ENCODE data around the gene ABCD1. TPM values are rescaled to one million over a fixed set of nuclear protein-coding genes. Genes with fewer than 3 reads are reported as not detected.
"Not testable (repeated sequence)": the region's sequence is repeated elsewhere in the genome, so short reads cannot be mapped to it uniquely, and the experiment has no call there.

The ABCD1 gene
- total RNA-seq, 2 donors from 2014 or later = 15.2 to 18.0 TPM

DNA sequence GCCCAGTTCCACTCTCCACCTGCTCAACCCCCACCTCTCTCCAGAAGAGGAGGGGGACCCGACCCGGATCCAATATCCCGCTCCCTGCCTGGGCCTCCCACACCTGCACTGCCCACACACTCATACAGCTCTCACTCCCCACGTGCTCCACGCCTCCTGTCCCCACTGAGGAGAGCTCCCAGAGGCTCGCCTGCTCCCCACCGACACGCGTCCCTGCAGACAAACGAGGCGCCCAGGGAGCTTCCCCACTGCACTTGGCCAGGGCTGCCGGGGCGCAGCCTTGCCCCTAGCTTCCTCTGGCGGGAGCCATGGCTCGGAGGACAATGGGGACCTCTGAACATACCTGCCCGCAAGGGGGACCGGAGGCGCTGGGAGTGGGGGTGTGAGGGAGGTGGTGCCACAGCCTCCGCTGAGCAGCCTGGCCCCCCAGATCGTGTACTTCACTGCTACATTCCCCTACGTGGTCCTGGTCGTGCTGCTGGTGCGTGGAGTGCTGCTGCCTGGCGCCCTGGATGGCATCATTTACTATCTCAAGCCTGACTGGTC is 32.0 kb upstream of the ABCD1 start:
- Histone ChIP-seq H3K4me3 (no peak overlapping the region), H3K36me3 (peaks cover 11% of the 10 kb centered on the region), H3K27ac (peak overlapping the region in 1 of 2 donors; percentile 72), H3K27me3 (no peaks in the 10 kb centered on the region), H3K4me1 (no peaks in the 10 kb centered on the region), H3K9me3 (no peaks in the 10 kb centered on the region)
- DNase-seq (ENCODE audit: low spot score) = no peak
- TF ChIP-seq, protein P1, sequence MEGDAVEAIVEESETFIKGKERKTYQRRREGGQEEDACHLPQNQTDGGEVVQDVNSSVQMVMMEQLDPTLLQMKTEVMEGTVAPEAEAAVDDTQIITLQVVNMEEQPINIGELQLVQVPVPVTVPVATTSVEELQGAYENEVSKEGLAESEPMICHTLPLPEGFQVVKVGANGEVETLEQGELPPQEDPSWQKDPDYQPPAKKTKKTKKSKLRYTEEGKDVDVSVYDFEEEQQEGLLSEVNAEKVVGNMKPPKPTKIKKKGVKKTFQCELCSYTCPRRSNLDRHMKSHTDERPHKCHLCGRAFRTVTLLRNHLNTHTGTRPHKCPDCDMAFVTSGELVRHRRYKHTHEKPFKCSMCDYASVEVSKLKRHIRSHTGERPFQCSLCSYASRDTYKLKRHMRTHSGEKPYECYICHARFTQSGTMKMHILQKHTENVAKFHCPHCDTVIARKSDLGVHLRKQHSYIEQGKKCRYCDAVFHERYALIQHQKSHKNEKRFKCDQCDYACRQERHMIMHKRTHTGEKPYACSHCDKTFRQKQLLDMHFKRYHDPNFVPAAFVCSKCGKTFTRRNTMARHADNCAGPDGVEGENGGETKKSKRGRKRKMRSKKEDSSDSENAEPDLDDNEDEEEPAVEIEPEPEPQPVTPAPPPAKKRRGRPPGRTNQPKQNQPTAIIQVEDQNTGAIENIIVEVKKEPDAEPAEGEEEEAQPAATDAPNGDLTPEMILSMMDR (IDR thresholded peaks at IDR 0.05) = no peak

DNA sequence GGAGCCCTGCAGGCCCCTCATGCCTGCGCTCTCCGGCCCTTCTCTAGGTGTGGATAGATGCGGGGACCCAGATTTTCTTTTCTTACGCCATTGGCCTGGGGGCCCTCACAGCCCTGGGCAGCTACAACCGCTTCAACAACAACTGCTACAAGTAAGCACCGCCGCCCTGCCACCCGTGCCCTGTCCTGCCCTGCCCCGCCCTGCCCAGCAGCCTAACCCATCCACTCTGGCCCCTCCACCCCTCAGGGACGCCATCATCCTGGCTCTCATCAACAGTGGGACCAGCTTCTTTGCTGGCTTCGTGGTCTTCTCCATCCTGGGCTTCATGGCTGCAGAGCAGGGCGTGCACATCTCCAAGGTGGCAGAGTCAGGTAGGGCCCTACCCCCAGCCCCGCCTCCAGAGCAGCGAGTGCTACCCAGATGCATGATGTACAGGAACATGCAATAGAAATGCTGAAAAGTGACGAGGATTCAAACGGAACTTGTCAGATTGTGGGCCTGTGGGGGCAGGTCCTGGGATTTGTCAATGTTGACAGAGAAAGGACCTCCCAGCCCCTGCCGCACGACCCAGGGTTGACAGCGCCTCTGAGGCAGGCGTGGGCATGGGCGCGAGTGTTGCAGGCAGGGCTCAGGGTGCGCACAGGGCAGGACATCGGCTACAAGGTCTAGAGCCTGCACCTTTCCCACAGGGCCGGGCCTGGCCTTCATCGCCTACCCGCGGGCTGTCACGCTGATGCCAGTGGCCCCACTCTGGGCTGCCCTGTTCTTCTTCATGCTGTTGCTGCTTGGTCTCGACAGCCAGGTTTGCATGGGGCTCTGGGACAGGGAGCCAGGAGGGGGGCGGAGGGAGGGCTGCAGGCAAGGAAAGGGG is 31.2 kb upstream of the ABCD1 start:
- Histone ChIP-seq H3K36me3 (peaks cover 11% of the 10 kb centered on the region), H3K4me3 (no peak overlapping the region), H3K27me3 (no peaks in the 10 kb centered on the region), H3K9me3 (no peaks in the 10 kb centered on the region), H3K27ac (peak overlapping the region in 1 of 2 donors; percentile 72), H3K4me1 (no peaks in the 10 kb centered on the region)
- TF ChIP-seq, protein P1 (IDR thresholded peaks at IDR 0.05) = no peak
- DNase-seq (ENCODE audit: low spot score) = no peak

DNA sequence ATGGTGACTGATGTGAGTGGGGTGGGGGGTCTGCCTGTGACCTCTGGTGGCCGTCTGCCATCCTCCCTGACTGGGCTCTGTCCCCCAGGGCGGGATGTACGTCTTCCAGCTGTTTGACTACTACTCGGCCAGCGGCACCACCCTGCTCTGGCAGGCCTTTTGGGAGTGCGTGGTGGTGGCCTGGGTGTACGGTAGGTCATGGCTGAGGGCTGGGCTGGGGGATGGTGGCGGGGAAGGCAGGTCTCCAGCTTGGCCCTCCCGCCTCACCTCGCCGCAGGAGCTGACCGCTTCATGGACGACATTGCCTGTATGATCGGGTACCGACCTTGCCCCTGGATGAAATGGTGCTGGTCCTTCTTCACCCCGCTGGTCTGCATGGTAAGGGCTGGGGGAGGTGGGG is 30.4 kb upstream of the ABCD1 start:
- H3K4me1 ChIP-seq; DNase-seq (ENCODE audit: low spot score); H3K27ac ChIP-seq: not testable (repeated sequence)

DNA sequence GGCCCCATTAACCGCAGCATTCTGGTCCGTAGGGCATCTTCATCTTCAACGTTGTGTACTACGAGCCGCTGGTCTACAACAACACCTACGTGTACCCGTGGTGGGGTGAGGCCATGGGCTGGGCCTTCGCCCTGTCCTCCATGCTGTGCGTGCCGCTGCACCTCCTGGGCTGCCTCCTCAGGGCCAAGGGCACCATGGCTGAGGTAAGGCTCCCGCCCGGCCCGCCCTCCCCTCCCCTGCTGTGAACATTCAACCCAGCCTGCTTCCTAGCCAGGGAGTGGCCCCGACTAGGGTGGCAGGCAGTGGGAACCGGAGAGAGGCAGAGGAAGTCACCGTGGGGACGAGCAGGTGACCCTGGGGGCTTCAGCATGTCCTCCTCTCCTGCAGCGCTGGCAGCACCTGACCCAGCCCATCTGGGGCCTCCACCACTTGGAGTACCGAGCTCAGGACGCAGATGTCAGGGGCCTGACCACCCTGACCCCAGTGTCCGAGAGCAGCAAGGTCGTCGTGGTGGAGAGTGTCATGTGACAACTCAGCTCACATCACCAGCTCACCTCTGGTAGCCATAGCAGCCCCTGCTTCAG is 29.9 kb upstream of the ABCD1 start:
- H3K36me3 ChIP-seq = peaks cover 11% of the 10 kb centered on the region
- TF ChIP-seq, protein P1 (IDR thresholded peaks at IDR 0.05) = no peak
- H3K9me3 ChIP-seq = no peaks in the 10 kb centered on the region
- H3K27ac ChIP-seq = peak overlapping the region in 1 of 2 donors; percentile 46
- no peak for DNase-seq (ENCODE audit: low spot score)
- H3K4me3 ChIP-seq = no peak overlapping the region
- no peaks in the 10 kb centered on the region for H3K4me1 ChIP-seq
- H3K27me3 ChIP-seq = no peaks in the 10 kb centered on the region

More for the DNA sequence above, 30.4 kb upstream of the ABCD1 start:
- not testable (repeated sequence) for H3K27me3 ChIP-seq, H3K9me3 ChIP-seq, H3K4me3 ChIP-seq
- peaks cover 11% of the 10 kb centered on the region for H3K36me3 ChIP-seq

DNA sequence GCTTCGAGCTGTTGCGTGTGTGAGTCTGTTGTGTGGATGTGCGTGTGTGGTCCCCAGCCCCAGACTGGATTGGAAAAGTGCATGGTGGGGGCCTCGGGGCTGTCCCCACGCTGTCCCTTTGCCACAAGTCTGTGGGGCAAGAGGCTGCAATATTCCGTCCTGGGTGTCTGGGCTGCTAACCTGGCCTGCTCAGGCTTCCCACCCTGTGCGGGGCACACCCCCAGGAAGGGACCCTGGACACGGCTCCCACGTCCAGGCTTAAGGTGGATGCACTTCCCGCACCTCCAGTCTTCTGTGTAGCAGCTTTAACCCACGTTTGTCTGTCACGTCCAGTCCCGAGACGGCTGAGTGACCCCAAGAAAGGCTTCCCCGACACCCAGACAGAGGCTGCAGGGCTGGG is 28.6 kb upstream of the ABCD1 start:
- TF ChIP-seq, protein P1 (IDR thresholded peaks at IDR 0.05) = no peak
- DNase-seq (ENCODE audit: low spot score) = no peak
- Histone ChIP-seq H3K9me3 (no peaks in the 10 kb centered on the region), H3K4me1 (no peaks in the 10 kb centered on the region), H3K4me3 (no peak overlapping the region), H3K27ac (no peak overlapping the region), H3K27me3 (no peaks in the 10 kb centered on the region), H3K36me3 (peaks cover 11% of the 10 kb centered on the region)

DNA sequence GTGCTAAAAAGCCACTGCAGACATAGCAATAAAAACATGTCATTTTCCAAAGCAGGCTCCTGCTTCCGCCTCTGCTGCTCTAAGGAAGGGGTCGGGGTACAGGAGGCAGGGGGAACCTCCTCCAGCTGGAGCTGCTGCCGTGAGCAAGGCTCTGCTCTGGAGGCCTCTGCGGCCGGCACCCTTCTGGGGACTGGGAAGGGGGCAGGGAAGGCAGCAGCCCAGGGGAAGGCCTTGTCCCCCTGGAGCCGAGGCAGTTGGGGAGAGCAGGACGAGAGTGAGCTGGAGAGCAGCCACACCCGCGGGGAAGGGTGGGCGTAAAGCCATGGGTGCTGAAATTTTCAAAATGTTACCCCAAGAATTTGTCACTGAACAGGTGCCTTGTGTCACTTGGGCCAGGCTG is 28.1 kb upstream of the ABCD1 start:
- not testable (repeated sequence) for H3K27me3 ChIP-seq; DNase-seq (ENCODE audit: low spot score); H3K4me3 ChIP-seq; H3K27ac ChIP-seq; H3K9me3 ChIP-seq; H3K4me1 ChIP-seq
- peaks cover 14% of the 10 kb centered on the region for H3K36me3 ChIP-seq

DNA sequence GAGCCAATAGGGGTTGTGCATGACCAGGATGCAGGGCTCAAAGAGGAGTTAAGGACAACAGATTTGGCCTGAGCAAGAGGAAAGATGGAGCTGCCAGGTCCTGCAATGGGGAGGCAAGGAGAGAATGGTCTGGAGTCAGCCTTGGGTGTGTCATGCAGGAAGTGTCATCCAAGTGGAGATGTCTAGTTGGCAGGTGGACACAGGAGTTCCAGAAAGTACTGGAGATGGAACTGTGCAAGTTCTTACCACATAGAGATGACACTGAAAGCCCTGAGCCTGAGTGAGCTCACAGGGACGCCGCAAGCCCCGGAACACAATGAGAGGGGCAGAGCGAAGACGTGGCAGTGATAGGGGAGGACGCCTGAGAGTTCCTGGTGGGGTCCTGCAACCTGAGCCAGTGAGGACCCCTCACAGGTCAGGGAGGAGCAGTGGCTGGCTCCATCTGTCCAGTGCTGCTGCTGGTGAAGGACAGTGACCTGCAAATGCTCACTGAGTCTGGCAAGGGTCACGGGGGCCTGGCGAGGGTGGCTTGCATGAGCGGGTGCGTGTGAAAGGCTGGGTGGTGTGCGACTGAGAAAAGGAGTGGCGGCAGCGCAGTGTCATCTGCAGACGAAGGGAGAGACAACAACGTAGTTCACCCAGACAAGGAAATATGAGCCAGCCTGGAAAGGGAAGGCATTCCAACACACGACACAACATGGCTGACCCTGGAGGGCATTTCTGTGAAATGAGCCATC is 27.5 kb upstream of the ABCD1 start:
- DNase-seq (ENCODE audit: low spot score) = not testable (repeated sequence)

More for the DNA sequence above, 27.5 kb upstream of the ABCD1 start:
- not testable (repeated sequence) for H3K4me3 ChIP-seq, H3K27me3 ChIP-seq, H3K4me1 ChIP-seq, H3K9me3 ChIP-seq
- peaks cover 20% of the 10 kb centered on the region for H3K36me3 ChIP-seq
- H3K27ac ChIP-seq = peak overlapping the region; percentile 16 to 31

All from right atrium auricular region (tissue), 2 donors.